Peyer's patch (tissue), 4 donors: Measurements from ENCODE around the gene SLC6A11.

Experiments
- CTCF ChIP-seq, 6 experiments: fragments of 450-650 bp in 4 of 6; fragments of 200-600 bp in 2 of 6; sonication (generic) in 1 of 6; IDR thresholded peaks; one replicate each; pipeline ENCODE4 v1.5.1; 2017 to 2019; ENCODE audit warnings: antibody characterized with exemption in 6 of 6, mild to moderate bottlenecking in 3 of 6, moderate library complexity in 1 of 6
- POLR2A ChIP-seq, 2 donors: fragments of 450-650 bp; IDR thresholded peaks; one replicate each; pipeline ENCODE4 v1.5.1; 2017; ENCODE audit warnings: antibody characterized with exemption in 2 of 2, mild to moderate bottlenecking in 2 of 2, moderate library complexity in 2 of 2

- TF ChIP-seq CTCF (IDR thresholded peaks at IDR 0.05) = no peak
- TF ChIP-seq POLR2A (IDR thresholded peaks at IDR 0.05) = no peak
These were observed 159.7 kb downstream of the SLC6A11 start for GRCh38 chr3:10975695-10976234.
